HG03565 (cell line): ENCODE measurements around the gene ARHGEF28.

Experiments
- ATAC-seq: cut with Tn5 transposase; IDR thresholded peaks from one replicate; pipeline ENCODE4 v1.9.1; 2021; ENCODE audit warnings: mild to moderate bottlenecking, moderate library complexity; ENCODE audit not compliant: unreplicated experiment

Gene ARHGEF28

GRCh38 chr5:73774924-73775323 lies 148.9 kb downstream of the ARHGEF28 start:
- no peak for ATAC-seq

- ATAC-seq: no peak
Observed at GRCh38 chr5:73776405-73776804, 150.4 kb downstream of the ARHGEF28 start.

DNA sequence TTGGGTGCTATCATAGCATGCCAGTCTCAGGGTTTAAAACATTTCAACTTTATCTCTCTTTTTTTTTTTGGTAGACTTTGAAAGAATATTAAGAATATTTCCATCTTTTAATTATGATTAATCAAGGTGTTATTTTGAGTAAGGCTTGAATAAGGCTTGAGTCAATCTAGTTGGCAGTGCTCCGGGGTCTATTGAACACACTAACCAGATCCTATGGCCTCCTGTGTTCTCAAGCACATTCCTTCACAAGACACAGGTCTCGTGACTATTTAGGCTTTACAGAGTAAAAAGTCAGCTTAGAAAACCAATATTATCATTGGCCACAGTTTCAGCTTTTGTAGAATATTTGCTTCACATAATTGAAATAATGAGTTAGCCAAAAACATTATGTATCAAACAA lies 151.2 kb downstream of the ARHGEF28 start:
- ATAC-seq: no peak

- no peak for ATAC-seq
Observed at GRCh38 chr5:73780302-73781080, 154.5 kb downstream of the ARHGEF28 start.

- no peak for ATAC-seq
Observed at GRCh38 chr5:73781107-73781768, 155.2 kb downstream of the ARHGEF28 start.

DNA sequence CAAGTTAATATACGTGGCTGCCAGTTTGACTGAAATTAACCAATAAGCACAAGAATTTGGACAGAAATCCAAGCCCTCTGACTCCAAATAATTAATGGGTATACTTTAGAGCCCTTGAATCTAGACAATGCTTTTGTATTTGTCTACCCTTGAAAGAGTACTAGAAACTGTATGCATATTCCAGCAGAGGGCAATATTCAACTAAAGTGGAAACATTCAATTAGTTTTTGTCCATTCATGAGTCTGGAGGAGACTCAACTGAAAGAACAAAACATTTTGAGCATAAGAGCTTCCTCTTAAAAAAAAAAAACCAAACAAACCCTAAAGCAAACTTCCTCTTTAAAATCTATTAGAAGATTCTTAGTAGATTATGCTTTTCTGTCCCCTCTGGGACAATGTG lies 157.8 kb downstream of the ARHGEF28 start:
- no peak for ATAC-seq

- ATAC-seq: no peak
Observed at GRCh38 chr5:73786043-73786831, 160.2 kb downstream of the ARHGEF28 start.

GRCh38 chr5:73789851-73790281 lies 163.9 kb downstream of the ARHGEF28 start:
- ATAC-seq: no peak

GRCh38 chr5:73791389-73791788 lies 165.4 kb downstream of the ARHGEF28 start:
- ATAC-seq: no peak

GRCh38 chr5:73792687-73793320 lies 166.8 kb downstream of the ARHGEF28 start:
- ATAC-seq: no peak

DNA sequence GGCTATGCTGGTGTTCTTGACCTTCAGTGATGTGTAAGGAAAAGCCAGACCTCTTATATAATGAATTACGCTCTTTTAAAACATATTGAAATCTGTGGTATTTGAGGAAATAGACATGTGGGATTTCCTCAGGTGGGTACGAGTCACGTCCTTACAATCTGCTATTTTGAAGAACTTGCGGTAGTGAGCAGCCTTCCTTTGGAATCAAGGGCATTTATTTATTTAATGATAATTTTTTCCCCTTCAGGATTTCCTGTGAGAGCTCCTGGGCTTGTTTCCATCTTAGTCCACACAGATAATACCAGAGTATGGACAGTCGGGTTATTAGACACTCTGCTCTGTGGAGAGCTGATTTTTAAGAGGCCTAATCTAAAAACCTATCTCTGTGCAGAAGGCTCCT lies 167.9 kb downstream of the ARHGEF28 start:
- no peak for ATAC-seq

DNA sequence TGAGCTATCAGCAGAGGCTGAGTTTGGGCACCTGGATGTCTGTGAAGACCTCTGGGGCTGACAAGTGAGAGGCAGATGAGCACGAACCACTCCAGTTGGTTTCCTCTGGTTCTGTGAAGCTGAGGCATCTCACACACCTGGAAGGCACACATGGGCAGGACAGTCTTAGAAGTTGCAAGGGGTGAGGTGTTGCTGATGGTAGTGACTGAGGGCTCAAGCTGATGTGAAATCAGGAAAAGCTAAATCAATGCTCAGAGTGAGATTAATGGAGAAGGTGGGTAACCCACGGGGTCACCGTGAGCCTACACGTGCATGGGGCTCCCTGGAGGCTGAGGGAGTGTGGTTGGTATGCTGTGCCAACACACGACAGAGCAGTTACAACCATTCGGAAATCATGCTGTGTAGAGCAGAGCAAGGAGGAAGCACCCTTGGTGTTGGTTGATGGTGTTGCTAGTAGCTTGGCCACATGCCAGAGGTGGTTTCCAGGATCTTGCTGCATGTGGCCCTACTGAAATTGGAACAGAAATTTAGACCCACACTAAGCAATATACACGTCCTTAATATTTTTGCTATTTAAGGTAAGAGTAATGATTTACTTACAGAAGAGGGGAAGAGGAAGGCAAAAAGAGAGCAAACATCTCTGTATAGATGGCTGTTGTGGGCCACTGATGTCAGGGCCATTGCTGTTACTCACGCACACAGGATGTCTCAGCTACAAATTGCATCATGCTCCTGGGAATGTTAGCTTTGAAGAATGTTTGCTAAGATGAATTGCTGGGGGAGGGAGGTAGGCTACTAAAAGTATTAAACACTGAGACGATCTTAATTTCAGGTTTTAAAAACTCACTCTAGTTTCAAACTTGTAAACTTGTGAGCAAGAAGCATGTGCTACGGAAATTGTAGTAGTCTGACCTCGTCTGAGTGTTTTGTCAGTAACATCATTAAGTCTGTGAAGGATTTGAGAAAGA lies 170.5 kb downstream of the ARHGEF28 start:
- no peak for ATAC-seq

- no peak for ATAC-seq
Observed at GRCh38 chr5:73797132-73797510, 171.1 kb downstream of the ARHGEF28 start.

DNA sequence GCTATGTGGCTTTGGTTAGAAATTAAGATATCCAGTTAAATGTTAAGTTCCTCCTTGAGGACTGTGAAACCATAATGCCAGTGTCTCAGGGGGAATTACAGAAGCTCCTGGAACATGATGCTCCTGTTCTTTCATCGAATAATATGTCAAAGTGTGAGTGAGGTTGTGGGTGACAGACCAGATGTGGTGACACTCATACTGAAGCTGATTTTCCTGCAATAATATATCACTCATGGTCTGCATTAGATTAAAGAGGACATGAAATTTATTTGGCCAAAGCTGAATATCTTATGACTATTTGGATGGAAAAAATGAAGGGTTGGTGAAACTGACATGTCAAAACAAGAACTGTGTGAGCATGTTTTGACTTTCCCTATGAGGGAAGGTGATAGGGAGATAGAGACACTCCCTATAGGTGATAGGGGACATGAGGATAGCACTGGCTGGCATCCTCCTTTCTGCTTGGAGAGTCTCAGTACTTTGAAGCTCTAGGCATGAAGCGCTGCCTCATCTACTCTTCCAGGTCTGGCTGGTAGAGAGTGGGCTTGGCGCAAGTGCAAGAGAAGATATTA lies 173.5 kb downstream of the ARHGEF28 start:
- ATAC-seq: no peak

DNA sequence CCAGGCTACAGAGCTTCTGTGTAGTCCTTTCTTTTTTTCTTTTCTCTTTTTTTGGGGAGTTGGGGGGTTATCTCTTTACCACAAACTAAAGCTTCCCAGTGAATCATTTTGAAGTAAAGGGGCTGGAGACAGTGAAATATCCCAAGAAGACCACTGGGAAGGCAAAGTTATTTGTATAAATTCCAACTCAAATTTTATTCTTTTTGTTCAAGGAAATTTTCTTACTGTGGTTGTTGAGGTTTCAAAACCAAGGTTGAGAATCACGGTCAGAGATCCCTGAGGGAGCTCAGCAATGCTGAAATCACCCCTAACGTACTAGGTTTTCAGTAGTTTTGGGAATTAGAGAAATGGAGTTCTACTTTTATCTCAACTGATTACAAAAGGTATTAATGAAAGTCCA lies 175.7 kb downstream of the ARHGEF28 start:
- no peak for ATAC-seq

- no peak for ATAC-seq
Observed at GRCh38 chr5:73805449-73805848, 179.5 kb downstream of the ARHGEF28 start.

DNA sequence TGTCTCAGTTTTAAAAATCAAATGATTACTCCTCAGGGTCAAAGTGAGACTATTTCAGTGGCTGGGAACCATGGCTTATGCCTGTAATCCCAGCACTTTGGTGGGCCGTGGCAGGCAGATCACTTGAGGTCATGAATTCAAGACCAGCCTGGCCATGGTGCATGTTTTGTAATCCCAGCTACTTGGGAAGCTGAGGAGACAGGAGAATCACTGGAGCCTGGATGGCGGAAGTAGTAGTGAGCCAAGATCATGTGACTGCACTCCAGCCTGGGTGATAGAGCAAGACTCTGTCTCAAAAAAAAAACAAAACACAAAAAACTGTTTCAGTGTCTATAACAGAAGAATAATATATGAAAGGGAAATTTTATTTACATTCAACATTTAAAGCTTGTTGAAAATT lies 182.9 kb downstream of the ARHGEF28 start:
- no peak for ATAC-seq

DNA sequence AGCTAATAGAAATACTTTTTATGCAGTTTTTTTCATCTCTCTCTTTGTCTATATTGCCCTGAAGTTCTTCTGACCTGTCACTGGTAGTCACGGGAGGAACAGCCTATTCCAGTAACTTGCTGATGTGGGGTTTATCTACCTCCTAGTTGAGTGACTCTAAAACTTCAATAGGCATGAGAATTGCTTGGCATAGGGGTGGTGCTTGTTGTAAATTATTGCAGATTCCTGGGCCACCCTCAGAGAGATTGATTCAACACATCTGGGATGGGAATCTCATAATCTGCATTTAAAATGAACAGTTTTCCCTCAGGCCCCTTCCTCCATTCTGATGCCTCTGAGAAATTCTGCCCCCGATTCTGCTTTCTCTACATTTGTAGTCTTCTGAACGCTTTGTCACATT lies 184.4 kb downstream of the ARHGEF28 start:
- ATAC-seq: no peak

GRCh38 chr5:73812457-73812856 lies 186.5 kb downstream of the ARHGEF28 start:
- ATAC-seq: no peak
